H9 (cell line): ENCODE measurements around the gene SHH. TPM values are rescaled to one million over a fixed set of nuclear protein-coding genes. Genes with fewer than 3 reads are reported as not detected.

Experiments
- DNase-seq: peaks from one replicate; pipeline ENCODE4 v3.0.0-alpha.2; 2017
- H2AFZ ChIP-seq: one replicate; pipeline ENCODE4 v1.6.1; 2013; ENCODE audit warnings: mild to moderate bottlenecking, low read length, control low read depth, moderate library complexity
- H2AK5ac ChIP-seq: 2 replicates; pipeline ENCODE4 v1.6.1; 2013; ENCODE audit warnings: low read length, control low read depth, mixed read lengths; ENCODE audit not compliant: insufficient read length
- H2BK120ac ChIP-seq: one replicate; pipeline ENCODE4 v1.6.1; 2013; ENCODE audit warnings: low read depth, mild to moderate bottlenecking, low read length, control low read depth, inconsistent platforms; ENCODE audit not compliant: poor library complexity, severe bottlenecking
- H2BK12ac ChIP-seq: 2 replicates; pipeline ENCODE4 v1.6.1; 2013; ENCODE audit warnings: low read length, control low read depth, mixed read lengths, low read depth; ENCODE audit not compliant: insufficient read length
- H2BK15ac ChIP-seq: 2 replicates; pipeline ENCODE4 v1.6.1; 2013; ENCODE audit warnings: low read depth, low read length, control low read depth
- H2BK20ac ChIP-seq: one replicate; pipeline ENCODE4 v1.6.1; 2013; ENCODE audit warnings: low read depth, mild to moderate bottlenecking, low read length, control low read depth, inconsistent platforms; ENCODE audit not compliant: poor library complexity, severe bottlenecking
- H2BK5ac ChIP-seq: 2 replicates; pipeline ENCODE4 v1.6.1; 2013; ENCODE audit warnings: low read length, control low read depth, mixed read lengths; ENCODE audit not compliant: insufficient read length
- H3K14ac ChIP-seq: 2 replicates; pipeline ENCODE4 v1.6.1; 2013; ENCODE audit warnings: low read length, control low read depth; ENCODE audit not compliant: insufficient read depth
- H3K18ac ChIP-seq: 2 replicates; pipeline ENCODE4 v1.6.1; 2013; ENCODE audit warnings: low read depth, mild to moderate bottlenecking, mixed read lengths, low read length, control low read depth; ENCODE audit not compliant: insufficient read length
- H3K23ac ChIP-seq: 2 replicates; pipeline ENCODE4 v1.6.1; 2013; ENCODE audit warnings: low read length, control low read depth, mixed read lengths, low read depth; ENCODE audit not compliant: insufficient read length
- H3K23me2 ChIP-seq: 2 replicates; pipeline ENCODE4 v1.6.1; 2013; ENCODE audit warnings: low read depth, mild to moderate bottlenecking, mixed read lengths, low read length, control low read depth; ENCODE audit not compliant: insufficient read length, poor library complexity, severe bottlenecking
- H3K27ac ChIP-seq: 2 replicates; pipeline ENCODE4 v1.5.1; 2013; ENCODE audit warnings: low read length, control low read depth, mixed read lengths, low read depth; ENCODE audit not compliant: insufficient read length
- H3K27me3 ChIP-seq: 2 replicates; pipeline ENCODE4 v1.6.1; 2013; ENCODE audit warnings: low read length, control low read depth, inconsistent platforms; ENCODE audit not compliant: insufficient read depth
- H3K4ac ChIP-seq: 2 replicates; pipeline ENCODE4 v1.6.1; 2013; ENCODE audit warnings: low read depth, mild to moderate bottlenecking, control low read depth, inconsistent platforms, low read length, moderate library complexity
- H3K4me1 ChIP-seq: 2 replicates; pipeline ENCODE4 v1.6.1; 2013; ENCODE audit warnings: low read length, control low read depth, inconsistent platforms; ENCODE audit not compliant: insufficient read depth
- H3K4me2 ChIP-seq: 2 replicates; pipeline ENCODE4 v1.6.1; 2013; ENCODE audit warnings: low read length, control low read depth, mixed read lengths; ENCODE audit not compliant: insufficient read length, insufficient read depth
- H3K56ac ChIP-seq: 2 replicates; pipeline ENCODE4 v1.6.1; 2013; ENCODE audit warnings: low read depth, mild to moderate bottlenecking, mixed read lengths, low read length, control low read depth; ENCODE audit not compliant: insufficient read length
- H3K79me1 ChIP-seq: 2 replicates; pipeline ENCODE4 v1.6.1; 2013; ENCODE audit warnings: low read depth, mild to moderate bottlenecking, moderate library complexity, low read length, control low read depth, inconsistent platforms; ENCODE audit not compliant: insufficient read depth, poor library complexity, severe bottlenecking
- H3K79me2 ChIP-seq: 2 replicates; pipeline ENCODE4 v1.6.1; 2013; ENCODE audit warnings: low read length, control low read depth, inconsistent platforms; ENCODE audit not compliant: insufficient read depth
- H3K9ac ChIP-seq: 2 replicates; pipeline ENCODE4 v1.6.1; 2013; ENCODE audit warnings: low read length, control low read depth, mixed read lengths; ENCODE audit not compliant: insufficient read length; ENCODE audit errors: extremely low read depth
- H3K9me3 ChIP-seq: one replicate; pipeline ENCODE4 v1.6.1; 2013; ENCODE audit warnings: low read depth, low read length, inconsistent platforms; ENCODE audit not compliant: control insufficient read depth
- H3T11ph ChIP-seq: one replicate; pipeline ENCODE4 v1.6.1; 2013; ENCODE audit warnings: mild to moderate bottlenecking, low read length, control low read depth, inconsistent platforms
- H4K20me1 ChIP-seq: one replicate; pipeline ENCODE4 v1.6.1; 2013; ENCODE audit not compliant: control insufficient read depth, insufficient read length, insufficient read depth
- H4K5ac ChIP-seq: 2 replicates; pipeline ENCODE4 v1.6.1; 2013; ENCODE audit warnings: low read depth, mild to moderate bottlenecking, mixed read lengths, low read length, control low read depth; ENCODE audit not compliant: insufficient read length
- H4K8ac ChIP-seq: replicated peaks from 2 replicates; pipeline ENCODE4 v1.6.1; 2013; ENCODE audit warnings: low read length, control low read depth, mixed read lengths, low read depth; ENCODE audit not compliant: insufficient read length
- H4K91ac ChIP-seq: 2 replicates; pipeline ENCODE4 v1.6.1; 2013; ENCODE audit warnings: low read depth, mild to moderate bottlenecking, moderate library complexity, mixed read lengths, low read length, control low read depth; ENCODE audit not compliant: insufficient read length
- H3K27ac Mint-ChIP-seq, 3 experiments: 2 replicates in 2 of 3; 3 replicates in 1 of 3; pipeline ENCODE4 v1.8.0; 2020 to 2021; ENCODE audit warnings: mixed read lengths in 3 of 3, mild to moderate bottlenecking in 1 of 3, moderate library complexity in 1 of 3
- H3K27me3 Mint-ChIP-seq: 2 replicates; pipeline ENCODE4 v1.8.0; 2021; ENCODE audit warnings: low read depth, mild to moderate bottlenecking, moderate library complexity, mixed read lengths
- H3K36me3 Mint-ChIP-seq, 3 experiments: 2 replicates in 2 of 3; 3 replicates in 1 of 3; pipeline ENCODE4 v1.8.0; 2020 to 2021; ENCODE audit warnings: low read depth in 3 of 3, mixed read lengths in 3 of 3; ENCODE audit not compliant: insufficient read depth in 1 of 3
- H3K4me1 Mint-ChIP-seq, 2 experiments: 2 replicates each; pipeline ENCODE4 v1.8.0; 2020; ENCODE audit warnings: mixed read lengths in 2 of 2
- H3K4me3 Mint-ChIP-seq, 2 experiments: 2 replicates in 1 of 2; 3 replicates in 1 of 2; pipeline ENCODE4 v1.8.0; 2020 to 2021; ENCODE audit warnings: mild to moderate bottlenecking in 2 of 2, mixed read lengths in 2 of 2, moderate library complexity in 1 of 2
- H3K9me3 Mint-ChIP-seq, 2 experiments: 2 replicates in 1 of 2; 3 replicates in 1 of 2; pipeline ENCODE4 v1.8.0; 2020; ENCODE audit warnings: mild to moderate bottlenecking in 2 of 2, mixed read lengths in 2 of 2, moderate library complexity in 1 of 2
- CTCF ChIP-seq: fragments of 200-600 bp; sonication (generic); conservative IDR thresholded peaks from 3 replicates; pipeline ENCODE4 v1.8.0; 2021; ENCODE audit warnings: antibody characterized with exemption, mild to moderate bottlenecking
- WGBS: extraction: QIAGEN DNeasy Blood & Tissue Kit; methylation state at CpG from one replicate; pipeline ENCODE4 v1.1.7; 2013; ENCODE audit warnings: missing lambda C conversion rate, low lambda C conversion rate, mixed read lengths; ENCODE audit not compliant: insufficient read length; ENCODE audit errors: extremely low coverage; 5-methylcytosine and 5-hydroxymethylcytosine counted together
- total RNA-seq: library from RNA; stranded (reverse); gene quantifications from 2 replicates; pipeline ENCODE4 v1.2.1, GENCODE V29; 2021

SHH gene
- total RNA-seq, 1 experiment from 2014 or later: 0.07 TPM

- H3K18ac ChIP-seq: no peak overlapping the region
- peaks cover 3% of the 10 kb centered on the region for H4K20me1 ChIP-seq
- Mint-ChIP-seq H3K4me3 (no peak overlapping the region), H3K27ac (no peak overlapping the region; a peak in 1 of 7 replicates), H3K9me3 (no peaks in the 10 kb centered on the region; a peak in 1 of 5 replicates), H3K36me3 (no peaks in the 10 kb centered on the region), H3K27me3 (peaks cover 20% of the 10 kb centered on the region), H3K4me1 (peaks cover 14 to 22% of the 10 kb centered on the region in 2 experiments)
- no peak overlapping the region for H3K4ac ChIP-seq
- no peak overlapping the region for H3K23ac ChIP-seq
- H3T11ph ChIP-seq: no peak overlapping the region
- WGBS: no CpG with 5 or more reads among the region's 16 CpGs
- no peak overlapping the region for H3K4me2 ChIP-seq
- no peaks in the 10 kb centered on the region for H3K9me3 ChIP-seq
- no peaks in the 10 kb centered on the region for H3K27me3 ChIP-seq
- H2BK5ac ChIP-seq: no peak overlapping the region
- no peaks in the 10 kb centered on the region for H3K79me2 ChIP-seq
- no peaks in the 10 kb centered on the region for H3K79me1 ChIP-seq
- H2AK5ac ChIP-seq: no peak overlapping the region
- DNase-seq: no peak
- no peak overlapping the region for H3K9ac ChIP-seq
- no peak overlapping the region for H2BK15ac ChIP-seq
- H3K27ac ChIP-seq: no peak overlapping the region
- no peak overlapping the region for H3K14ac ChIP-seq
- no peaks in the 10 kb centered on the region; the same call in 1 of the 2 replicates for H3K4me1 ChIP-seq
- H3K56ac ChIP-seq: no peak overlapping the region
- no peak overlapping the region for H4K5ac ChIP-seq
- no peak overlapping the region for H2BK120ac ChIP-seq
- H2BK20ac ChIP-seq: no peak overlapping the region
- no peak overlapping the region for H4K91ac ChIP-seq
- no peaks in the 10 kb centered on the region for H3K23me2 ChIP-seq
- H2BK12ac ChIP-seq: no peak overlapping the region
- H2AFZ ChIP-seq: no peak overlapping the region
- TF ChIP-seq CTCF: no peak
- H4K8ac ChIP-seq: no peak overlapping the region
These were observed 22.3 kb upstream of the SHH start for GRCh38 chr7:155834486-155835048.
